ENCODE measurements around the gene DPF3. TPM values are rescaled to one million over a fixed set of nuclear protein-coding genes. Genes with fewer than 3 reads are reported as not detected.

The DPF3 gene
- 1 to 10 TPM; 4.2 to 9.0 (median 6.1) TPM for polyA plus RNA-seq (ENCODE audit: low read depth in 6 of 6)

DNA sequence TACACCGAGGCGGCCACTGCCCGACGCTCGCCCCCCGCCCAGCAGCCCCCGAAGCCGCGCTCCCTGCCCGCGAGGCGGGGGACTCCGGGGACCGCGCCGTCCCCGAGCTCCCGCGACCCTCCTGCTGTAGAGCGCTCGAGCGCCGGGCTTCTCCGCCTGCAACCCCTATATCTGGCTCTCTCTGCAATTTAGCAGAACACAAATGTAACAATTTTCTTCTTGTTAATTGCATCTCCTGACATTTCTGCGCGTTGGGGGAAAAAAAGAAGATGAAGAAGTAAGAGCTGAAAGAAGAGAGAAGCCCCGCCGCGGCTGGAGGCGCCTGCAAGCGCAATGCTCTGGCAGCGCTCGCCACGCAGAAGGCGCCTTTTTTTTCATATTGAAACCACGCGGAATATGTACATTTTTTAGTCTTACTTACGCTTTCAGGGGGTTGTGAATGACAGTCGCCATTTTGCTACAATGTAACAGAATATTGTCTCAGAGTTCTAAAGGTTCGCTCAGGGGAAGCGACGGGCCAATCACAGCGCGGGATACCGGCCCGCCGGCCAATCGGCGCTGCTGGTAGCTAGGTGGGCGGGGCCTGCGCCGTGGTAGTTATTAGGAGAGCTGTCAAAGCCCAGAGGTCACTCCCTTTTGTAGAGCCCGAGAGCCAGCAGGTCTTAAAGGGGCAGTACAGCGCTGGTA, at the start of gene DPF3:
Gene DPF3 (minus strand): TSS at position 466 of the 687 bp plus-strand sequence. CDS start 13 bp downstream, at position 453.
- H3K27me3 Mint-ChIP-seq = peaks cover 0 to 13% (median 4%) of the 10 kb centered on the region in 3 donors
- H3K27ac Mint-ChIP-seq = peak within 1 kb of the TSS; percentile 1 to 95 (median 84)

DNA sequence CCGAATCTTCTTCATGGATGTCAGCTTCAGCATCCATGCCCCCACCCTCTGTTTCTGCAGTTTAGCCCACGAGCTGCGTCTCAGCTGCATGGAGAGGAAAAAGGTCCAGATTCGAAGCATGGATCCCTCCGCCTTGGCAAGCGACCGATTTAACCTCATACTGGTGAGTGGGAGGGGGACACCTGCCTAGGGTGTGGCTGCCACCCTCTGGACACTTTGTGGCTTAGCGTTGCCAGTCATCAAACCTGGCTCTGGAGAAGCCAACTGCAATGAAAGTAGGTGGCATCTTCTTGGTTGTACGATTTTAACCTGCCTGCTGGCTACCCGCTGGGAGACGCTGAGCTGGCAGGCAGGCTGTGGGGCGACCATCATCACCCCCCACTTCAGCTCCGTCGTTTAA, 49.0 kb upstream of the DPF3 start:
- DNase-seq (no peak), ATAC-seq (ENCODE audit: low read depth in 2 of 2) (no peak)
- H3K9me3 Mint-ChIP-seq = no peaks in the 10 kb centered on the region
- no peaks in the 10 kb centered on the region for H3K27me3 Mint-ChIP-seq
- no peak overlapping the region for H3K4me3 Mint-ChIP-seq
- H3K27ac Mint-ChIP-seq = no peak overlapping the region
- H3K36me3 Mint-ChIP-seq = peaks cover 14% of the 10 kb centered on the region in 2 donors
- peaks cover 0 to 4% (median 2%) of the 10 kb centered on the region in 3 donors for H3K4me1 Mint-ChIP-seq

More for the DNA sequence above, at the start of gene DPF3:
- DNase-seq (peak; percentile 94), ATAC-seq (ENCODE audit: low read depth in 2 of 2) (peak; percentile 95 to 96)
- H3K9me3 Mint-ChIP-seq = no peaks in the 10 kb centered on the region
- peaks cover 31 to 40% (median 36%) of the 10 kb centered on the region in 3 donors for H3K4me1 Mint-ChIP-seq
- H3K36me3 Mint-ChIP-seq = no peaks in the 10 kb centered on the region
- H3K4me3 Mint-ChIP-seq = peak within 1 kb of the TSS; percentile 92 to 100 (median 98)

DNA sequence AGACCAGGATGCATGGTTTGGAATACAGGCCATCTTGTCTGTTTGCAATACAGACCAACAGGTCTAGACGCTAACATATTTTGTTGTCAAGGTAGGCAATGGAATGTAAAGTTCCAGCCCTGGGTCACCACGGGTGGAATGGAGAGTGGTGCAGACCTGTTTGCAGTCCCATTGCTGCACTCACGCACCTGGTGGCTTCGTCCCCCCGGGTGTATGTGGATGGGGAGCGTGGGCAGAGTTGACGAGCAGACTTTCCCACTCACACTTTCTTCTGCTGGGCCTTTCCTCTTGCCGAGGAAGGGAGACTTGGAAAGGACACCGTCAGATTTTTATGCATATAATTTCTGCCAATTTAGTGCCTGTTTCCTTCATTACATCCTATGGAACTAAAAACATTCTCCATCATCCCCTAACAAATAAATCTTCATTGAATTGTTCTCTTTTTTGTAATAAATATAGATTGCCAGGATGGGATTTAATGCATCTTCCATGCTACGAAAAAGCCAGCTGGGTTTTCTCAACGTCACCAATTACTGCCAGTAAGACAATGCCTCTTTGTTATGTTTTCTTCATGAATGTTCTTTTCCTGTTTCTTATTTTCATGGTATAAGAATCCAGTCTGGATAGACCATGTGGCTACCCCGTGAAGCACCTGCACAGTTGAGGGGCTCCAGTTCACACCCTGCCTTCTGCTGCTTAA, 47.5 kb upstream of the DPF3 start:
- Mint-ChIP-seq H3K4me3 (no peak overlapping the region), H3K27ac (no peak overlapping the region), H3K9me3 (no peaks in the 10 kb centered on the region), H3K4me1 (peaks cover 13 to 17% (median 17%) of the 10 kb centered on the region in 3 donors), H3K27me3 (no peaks in the 10 kb centered on the region), H3K36me3 (peaks cover 19 to 22% of the 10 kb centered on the region in 2 donors)
- ATAC-seq (ENCODE audit: low read depth in 2 of 2) (no peak), DNase-seq (no peak)

DNA sequence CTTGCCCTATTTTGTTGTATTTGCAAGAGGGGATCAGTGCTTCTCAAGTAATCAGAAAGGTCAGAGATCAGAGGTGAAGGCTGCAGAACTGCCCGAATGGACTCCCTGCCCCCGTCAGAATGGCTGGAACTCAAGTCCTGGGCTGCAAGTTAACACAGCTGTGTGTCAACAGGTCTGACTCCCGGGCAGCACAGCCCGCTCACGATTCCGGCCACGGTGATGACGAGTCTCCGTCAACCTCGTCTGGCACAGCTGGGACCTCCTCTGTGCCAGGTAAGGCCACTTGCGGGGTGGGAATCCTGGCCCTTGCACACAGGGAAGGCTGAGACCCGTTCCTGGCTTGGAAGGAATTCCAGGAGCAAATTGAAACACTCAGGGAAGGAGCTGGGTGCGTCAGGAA, 45.7 kb upstream of the DPF3 start:
- Mint-ChIP-seq H3K9me3 (no peaks in the 10 kb centered on the region), H3K4me3 (no peak overlapping the region), H3K27ac (no peak overlapping the region), H3K27me3 (no peaks in the 10 kb centered on the region), H3K36me3 (peaks cover 19 to 22% of the 10 kb centered on the region in 2 donors), H3K4me1 (peaks cover 13 to 18% (median 17%) of the 10 kb centered on the region in 3 donors)
- ATAC-seq (ENCODE audit: low read depth in 2 of 2) (no peak), DNase-seq (no peak)

- DNase-seq (no peak), ATAC-seq (ENCODE audit: low read depth in 2 of 2) (no peak)
- Mint-ChIP-seq H3K27ac (peak overlapping the region in 2 of 6 donors; percentile 47 to 71), H3K27me3 (no peaks in the 10 kb centered on the region), H3K4me1 (peaks cover 23 to 37% (median 29%) of the 10 kb centered on the region in 3 donors), H3K4me3 (no peak overlapping the region), H3K36me3 (peaks cover 6 to 8% of the 10 kb centered on the region in 2 donors), H3K9me3 (no peaks in the 10 kb centered on the region)
Observed at GRCh38 chr14:72932893-72933292, 39.0 kb upstream of the DPF3 start.

DNA sequence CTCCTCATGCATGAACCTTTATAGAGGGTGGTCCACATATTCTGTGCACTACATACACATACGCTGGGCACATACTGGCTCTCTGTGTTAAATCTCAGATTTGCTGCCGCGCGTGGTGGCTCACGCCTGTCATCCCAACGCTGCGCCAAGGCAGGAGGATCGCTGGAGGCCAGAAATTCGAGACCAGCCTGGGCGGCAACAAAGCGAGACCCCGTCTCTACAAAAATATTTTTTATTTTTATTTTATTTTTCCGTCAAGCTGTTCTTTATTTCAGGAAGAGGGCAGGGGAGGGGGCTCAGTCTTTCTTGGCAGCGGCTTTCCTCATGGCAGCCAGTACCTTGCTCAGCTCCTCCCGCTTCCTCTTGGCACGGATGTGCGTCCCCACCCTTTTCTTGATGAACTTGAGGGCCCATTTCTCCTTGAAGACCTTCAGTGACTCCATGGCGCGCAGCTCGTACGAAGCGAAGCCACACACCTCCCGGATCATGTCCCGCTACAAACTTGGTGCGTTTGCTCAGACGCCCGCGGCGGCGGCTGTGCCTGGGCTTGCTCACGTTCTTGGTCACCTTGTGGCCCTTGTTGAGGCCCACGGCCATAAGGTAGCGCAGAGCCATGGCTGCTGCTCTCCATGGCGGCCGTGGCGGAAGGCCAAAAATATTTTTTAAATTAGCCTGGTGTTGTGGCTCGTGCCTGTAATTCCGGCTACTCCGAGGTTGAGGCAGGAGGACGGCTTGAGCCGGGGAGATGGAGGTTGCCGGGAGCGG, 35.6 kb upstream of the DPF3 start:
- H3K9me3 Mint-ChIP-seq = no peaks in the 10 kb centered on the region
- ATAC-seq (ENCODE audit: low read depth in 2 of 2) (no peak), DNase-seq (no peak)
- peak overlapping the region in 3 of 6 donors; percentile 14 to 62 (median 18) for H3K27ac Mint-ChIP-seq
- peak overlapping the region in 3 of 8 donors; percentile 15 to 40 (median 33) for H3K4me3 Mint-ChIP-seq
- no peaks in the 10 kb centered on the region for H3K27me3 Mint-ChIP-seq
- no peaks in the 10 kb centered on the region for H3K36me3 Mint-ChIP-seq
- peaks cover 20 to 47% (median 26%) of the 10 kb centered on the region in 3 donors for H3K4me1 Mint-ChIP-seq

DNA sequence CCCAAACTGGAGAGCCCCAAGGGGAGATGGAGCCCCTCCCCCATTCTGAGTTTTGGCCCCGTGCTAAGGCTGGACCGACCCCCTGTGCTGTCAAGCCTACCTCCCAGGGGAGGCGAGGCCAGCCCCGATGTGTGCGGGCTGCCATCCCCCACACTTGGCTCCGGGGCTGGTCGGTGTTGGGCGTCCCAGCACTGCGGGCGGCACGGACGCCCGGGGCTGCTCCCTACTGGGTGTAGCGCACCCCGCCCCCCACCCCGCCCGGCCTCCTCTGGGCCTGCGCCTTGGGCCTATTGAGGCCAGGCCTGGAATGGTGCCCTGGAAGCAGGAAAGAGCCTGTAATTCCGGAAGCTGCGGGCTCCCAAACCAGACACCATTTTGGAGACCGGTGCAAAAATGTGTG, 35.0 kb upstream of the DPF3 start:
- peaks cover 20 to 45% (median 24%) of the 10 kb centered on the region in 3 donors for H3K4me1 Mint-ChIP-seq
- no peaks in the 10 kb centered on the region for H3K9me3 Mint-ChIP-seq
- ATAC-seq (ENCODE audit: low read depth in 2 of 2) = no peak
- no peak for DNase-seq
- H3K27me3 Mint-ChIP-seq = no peaks in the 10 kb centered on the region
- H3K36me3 Mint-ChIP-seq = no peaks in the 10 kb centered on the region
- peak overlapping the region in 1 of 8 donors; percentile 33 for H3K4me3 Mint-ChIP-seq
- no peak overlapping the region for H3K27ac Mint-ChIP-seq

- H3K9me3 Mint-ChIP-seq = no peaks in the 10 kb centered on the region
- peak within 1 kb of the TSS; percentile 96 to 100 (median 98) for H3K27ac Mint-ChIP-seq
- H3K4me1 Mint-ChIP-seq = peaks cover 11 to 35% (median 16%) of the 10 kb centered on the region in 3 donors
- H3K36me3 Mint-ChIP-seq = no peaks in the 10 kb centered on the region
- H3K27me3 Mint-ChIP-seq = peaks cover 0 to 9% (median 8%) of the 10 kb centered on the region in 3 donors
- peak within 1 kb of the TSS; percentile 89 to 99 (median 96) for H3K4me3 Mint-ChIP-seq
- ATAC-seq (ENCODE audit: low read depth in 2 of 2) = peak; percentile 83 to 88
- DNase-seq = peak; percentile 94
Observed at GRCh38 chr14:72926292-72927028, 32.6 kb upstream of the DPF3 start, which contains the start of gene DCAF4. Gene DCAF4, plus strand, starts transcription at chr14:72926464. Its CDS starts 11,515 bp downstream, at chr14:72937979.

GRCh38 chr14:72925815-72926291, 32.0 kb upstream of the DPF3 start:
- ATAC-seq (ENCODE audit: low read depth in 2 of 2) (peak in 1 of 2 donors; percentile 3), DNase-seq (no peak)
- Mint-ChIP-seq H3K27ac (peak overlapping the region; percentile 96 to 100 (median 98)), H3K4me3 (peak overlapping the region; percentile 89 to 99 (median 96)), H3K36me3 (no peaks in the 10 kb centered on the region), H3K9me3 (no peaks in the 10 kb centered on the region), H3K27me3 (peaks cover 0 to 15% (median 14%) of the 10 kb centered on the region in 3 donors), H3K4me1 (peaks cover 11 to 31% (median 12%) of the 10 kb centered on the region in 3 donors)

GRCh38 chr14:72925171-72925759, 31.4 kb upstream of the DPF3 start:
- no peaks in the 10 kb centered on the region for H3K9me3 Mint-ChIP-seq
- DNase-seq = no peak
- H3K4me1 Mint-ChIP-seq = peaks cover 11 to 29% (median 12%) of the 10 kb centered on the region in 3 donors
- peaks cover under 1 to 21% (median 15%) of the 10 kb centered on the region in 3 donors for H3K27me3 Mint-ChIP-seq
- H3K27ac Mint-ChIP-seq = peak overlapping the region; percentile 6 to 99 (median 96)
- ATAC-seq (ENCODE audit: low read depth in 2 of 2) = no peak
- no peaks in the 10 kb centered on the region for H3K36me3 Mint-ChIP-seq
- H3K4me3 Mint-ChIP-seq = peak overlapping the region; percentile 89 to 99 (median 96)

GRCh38 chr14:72924337-72924736, 30.4 kb upstream of the DPF3 start:
- Mint-ChIP-seq H3K4me1 (peaks cover 11 to 29% (median 12%) of the 10 kb centered on the region in 3 donors), H3K36me3 (no peaks in the 10 kb centered on the region), H3K27ac (peak overlapping the region in 3 of 6 donors; percentile 2 to 55 (median 49)), H3K4me3 (peak overlapping the region in 3 of 8 donors; percentile 32 to 58 (median 49)), H3K27me3 (peaks cover 10 to 30% (median 21%) of the 10 kb centered on the region in 3 donors), H3K9me3 (no peaks in the 10 kb centered on the region)
- DNase-seq (no peak), ATAC-seq (ENCODE audit: low read depth in 2 of 2) (no peak)

- peaks cover 7 to 12% (median 7%) of the 10 kb centered on the region in 3 donors for H3K4me1 Mint-ChIP-seq
- no peak overlapping the region for H3K4me3 Mint-ChIP-seq
- ATAC-seq (ENCODE audit: low read depth in 2 of 2) (no peak), DNase-seq (no peak)
- H3K36me3 Mint-ChIP-seq = no peaks in the 10 kb centered on the region
- H3K27ac Mint-ChIP-seq = no peak overlapping the region
- H3K9me3 Mint-ChIP-seq = no peaks in the 10 kb centered on the region
- peaks cover 17 to 41% (median 38%) of the 10 kb centered on the region in 3 donors for H3K27me3 Mint-ChIP-seq
Observed at GRCh38 chr14:72921396-72921795, 27.5 kb upstream of the DPF3 start.

Measured in naive B cell (primary cell).